Spleen (tissue), 11 donors: ENCODE measurements around the gene TECTA. TPM values are rescaled to one million over a fixed set of nuclear protein-coding genes. Genes with fewer than 3 reads are reported as not detected.

Experiments
- DNase-seq: peaks from one replicate; pipeline ENCODE4 v3.0.0-alpha.2; 2020
- H3K27ac ChIP-seq, 8 donors: fragments of 200-600 bp; sonication (generic) in 7 of 8; 1 replicate in 4 of 8; 2 replicates in 4 of 8; pipeline versions ENCODE4 v1.5.0 to v1.8.0; 2016 to 2021; ENCODE audit warnings: inconsistent platforms in 4 of 8, mild to moderate bottlenecking in 4 of 8, moderate library complexity in 1 of 8
- H3K27me3 ChIP-seq, 7 donors: fragments of 200-600 bp; sonication (generic) in 6 of 7; replicated peaks in 1 of 7; 1 replicate in 4 of 7; 2 replicates in 3 of 7; pipeline versions ENCODE4 v1.5.0 to v1.8.0; 2016 to 2021; ENCODE audit warnings: inconsistent platforms in 3 of 7, mild to moderate bottlenecking in 1 of 7
- H3K36me3 ChIP-seq, 6 donors: fragments of 200-600 bp; sonication (generic) in 5 of 6; 1 replicate in 4 of 6; 2 replicates in 2 of 6; pipeline versions ENCODE4 v1.5.0 to v1.8.0; 2016 to 2021; ENCODE audit warnings: inconsistent platforms in 2 of 6
- H3K4me1 ChIP-seq, 6 donors: fragments of 200-600 bp; sonication (generic) in 5 of 6; 1 replicate in 3 of 6; 2 replicates in 3 of 6; pipeline versions ENCODE4 v1.5.0 to v1.8.0; 2016 to 2021; ENCODE audit warnings: inconsistent platforms in 3 of 6
- H3K4me3 ChIP-seq, 8 donors: fragments of 200-600 bp; sonication (generic) in 7 of 8; 1 replicate in 4 of 8; 2 replicates in 4 of 8; pipeline versions ENCODE4 v1.5.0 to v1.8.0; 2016 to 2021; ENCODE audit warnings: inconsistent platforms in 4 of 8, mild to moderate bottlenecking in 4 of 8, moderate library complexity in 2 of 8
- H3K9me3 ChIP-seq, 8 donors: fragments of 200-600 bp; sonication (generic) in 7 of 8; 1 replicate in 4 of 8; 2 replicates in 4 of 8; pipeline versions ENCODE4 v1.5.0 to v1.8.0; 2016 to 2021; ENCODE audit warnings: inconsistent platforms in 4 of 8
- POLR2A ChIP-seq, 3 donors: fragments of 450-650 bp; IDR thresholded peaks; one replicate each; pipeline ENCODE4 v1.5.1; 2017; ENCODE audit warnings: antibody characterized with exemption in 3 of 3, mild to moderate bottlenecking in 1 of 3
- POLR2AphosphoS5 ChIP-seq, 3 donors: sonication (generic); formaldehyde crosslinking; IDR thresholded peaks; one replicate each; pipeline ENCODE4 v1.5.1; 2017; ENCODE audit warnings: antibody characterized with exemption in 3 of 3
- WGBS, 5 donors: extraction: QIAGEN DNeasy Blood & Tissue Kit in 3 of 5; methylation state at CpG; one replicate each; pipeline versions ENCODE4 v1.1.5 to v1.1.7; 2013 to 2018; 5-methylcytosine and 5-hydroxymethylcytosine counted together
- intact Hi-C: fragments of 100-400 bp; cut with DNase I; formaldehyde crosslinking; loops from one replicate; pipeline ENCODE4 v1.15.0; 2023; ENCODE audit warnings: low total_unique reads
- polyA plus RNA-seq, 3 donors: library from polyadenylated mRNA; stranded (reverse); fragments of 200-250 nt; gene quantifications; one replicate each; pipeline ENCODE4 v1.2.1, GENCODE V29; 2013
- total RNA-seq, 7 donors: library from RNA; depleted of rRNA in 3 of 7; stranded (reverse); fragments of >200 nt in 3 of 7; fragmentation: NEBNext Ultra II Directional in 4 of 7; extraction: Animal tissue kit (Norgen Biotek cat#: 25700) in 4 of 7; gene quantifications; one replicate each; pipeline versions ENCODE4 v1.1.0 to v1.2.1, GENCODE V29; 2016 to 2021
- TF ChIP-seq, protein P1 (sequence below), 11 experiments: fragments of 200-600 bp in 7 of 11; fragments of 450-650 bp in 4 of 11; sonication (generic) in 4 of 11; IDR thresholded peaks in 8 of 11; conservative IDR thresholded peaks in 3 of 11; 1 replicate in 7 of 11; 2 replicates in 4 of 11; pipeline versions ENCODE4 v1.4.0 to v1.8.0; 2016 to 2021; ENCODE audit warnings: antibody characterized with exemption in 11 of 11, inconsistent platforms in 4 of 11, mild to moderate bottlenecking in 1 of 11
- donor health status: healthy with polysubstance abuse.
- donor health status: DM: no; HTN: no; CAD: no; lungs with moderate emphysema.
- donor health status: DM: no; HTN: no; CAD: no.
- donor health status: Bipolar disorder and iron deficiency.
- donor health status: healthy.
- donor health status: DM: no; HTN: no; CAD: no.
- donor health status: DM: yes; HTN: yes; CAD: no.

Gene TECTA
- total and polyA plus RNA-seq, 10 donors: 0.15 to 3.3 (median 0.81) TPM

DNA sequence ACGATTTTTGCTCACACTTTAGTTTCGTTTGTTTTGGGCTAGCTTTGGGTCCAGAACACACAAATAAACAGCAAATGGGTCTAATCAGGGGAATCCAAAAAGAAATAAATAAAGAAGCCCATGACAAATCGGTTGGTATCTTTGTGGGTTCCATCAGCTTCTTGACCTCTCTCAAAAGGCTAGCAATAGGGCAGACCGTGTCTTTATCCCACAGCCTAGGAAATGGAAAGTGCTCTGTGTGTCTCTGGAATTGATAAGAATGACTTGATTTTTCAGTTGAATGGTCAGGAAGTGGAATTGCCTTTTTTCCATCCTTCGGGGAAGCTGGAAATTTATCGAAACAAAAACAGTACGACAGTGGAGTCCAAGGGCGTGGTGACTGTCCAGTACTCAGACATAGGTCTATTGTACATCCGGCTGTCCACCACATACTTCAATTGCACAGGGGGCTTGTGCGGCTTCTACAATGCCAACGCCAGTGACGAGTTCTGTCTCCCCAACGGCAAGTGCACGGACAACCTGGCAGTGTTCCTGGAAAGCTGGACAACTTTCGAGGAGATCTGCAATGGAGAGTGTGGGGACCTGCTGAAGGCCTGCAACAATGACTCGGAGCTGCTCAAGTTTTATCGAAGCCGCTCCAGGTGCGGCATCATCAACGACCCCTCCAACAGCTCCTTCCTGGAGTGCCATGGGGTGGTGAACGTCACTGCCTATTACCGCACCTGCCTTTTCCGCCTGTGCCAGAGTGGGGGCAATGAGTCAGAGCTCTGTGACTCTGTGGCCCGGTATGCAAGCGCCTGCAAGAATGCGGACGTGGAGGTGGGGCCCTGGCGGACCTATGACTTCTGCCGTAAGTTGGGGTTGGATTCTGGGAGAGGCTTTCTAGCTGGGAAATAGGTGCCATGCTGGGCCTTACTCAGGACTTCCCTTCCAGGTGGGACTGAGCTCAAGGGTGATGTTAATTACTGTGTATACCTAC lies 28.6 kb downstream of the TECTA start:
- intact Hi-C loops: no loop called here
- no peak for DNase-seq
- TF ChIP-seq POLR2AphosphoS5 (IDR thresholded peaks at IDR 0.05) (no peak), POLR2A (IDR thresholded peaks at IDR 0.05) (no peak)
- TF ChIP-seq, protein P1, sequence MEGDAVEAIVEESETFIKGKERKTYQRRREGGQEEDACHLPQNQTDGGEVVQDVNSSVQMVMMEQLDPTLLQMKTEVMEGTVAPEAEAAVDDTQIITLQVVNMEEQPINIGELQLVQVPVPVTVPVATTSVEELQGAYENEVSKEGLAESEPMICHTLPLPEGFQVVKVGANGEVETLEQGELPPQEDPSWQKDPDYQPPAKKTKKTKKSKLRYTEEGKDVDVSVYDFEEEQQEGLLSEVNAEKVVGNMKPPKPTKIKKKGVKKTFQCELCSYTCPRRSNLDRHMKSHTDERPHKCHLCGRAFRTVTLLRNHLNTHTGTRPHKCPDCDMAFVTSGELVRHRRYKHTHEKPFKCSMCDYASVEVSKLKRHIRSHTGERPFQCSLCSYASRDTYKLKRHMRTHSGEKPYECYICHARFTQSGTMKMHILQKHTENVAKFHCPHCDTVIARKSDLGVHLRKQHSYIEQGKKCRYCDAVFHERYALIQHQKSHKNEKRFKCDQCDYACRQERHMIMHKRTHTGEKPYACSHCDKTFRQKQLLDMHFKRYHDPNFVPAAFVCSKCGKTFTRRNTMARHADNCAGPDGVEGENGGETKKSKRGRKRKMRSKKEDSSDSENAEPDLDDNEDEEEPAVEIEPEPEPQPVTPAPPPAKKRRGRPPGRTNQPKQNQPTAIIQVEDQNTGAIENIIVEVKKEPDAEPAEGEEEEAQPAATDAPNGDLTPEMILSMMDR (IDR thresholded peaks at IDR 0.05 in 8 of 11, conservative IDR thresholded peaks at IDR 0.05 in 3 of 11): no peak
- no peak overlapping the region for H3K4me3 ChIP-seq
- WGBS, 5 donors: 92 to 95% (median 94%) methylated on average over 29 of the region's 29 CpGs
- no peaks in the 10 kb centered on the region for H3K27me3 ChIP-seq
- no peaks in the 10 kb centered on the region for H3K36me3 ChIP-seq
- H3K9me3 ChIP-seq: no peaks in the 10 kb centered on the region
- no peak overlapping the region for H3K27ac ChIP-seq
- H3K4me1 ChIP-seq: no peaks in the 10 kb centered on the region

DNA sequence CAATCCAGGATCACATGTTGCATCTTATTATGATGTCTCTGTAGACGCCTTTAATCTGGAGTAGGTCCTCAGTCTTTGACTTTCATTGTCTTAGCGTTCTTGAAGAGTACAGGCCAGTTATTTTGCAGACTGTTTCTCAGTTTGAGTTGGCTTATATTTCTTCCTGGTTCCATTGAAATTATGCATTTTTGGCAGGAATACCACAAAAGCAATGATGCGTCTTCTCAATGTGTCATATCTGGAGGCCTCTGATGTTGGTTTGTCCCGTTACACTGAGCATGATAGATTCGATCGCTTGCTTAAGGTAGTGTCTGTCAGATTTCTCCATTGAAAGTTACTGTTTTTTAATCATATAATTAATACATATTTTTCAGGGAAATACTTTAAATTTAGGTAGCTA lies 30.6 kb downstream of the TECTA start:
- Histone ChIP-seq H3K4me1 (no peaks in the 10 kb centered on the region), H3K27me3 (no peaks in the 10 kb centered on the region), H3K27ac (no peak overlapping the region), H3K4me3 (no peak overlapping the region), H3K9me3 (no peaks in the 10 kb centered on the region), H3K36me3 (no peaks in the 10 kb centered on the region)
- intact Hi-C loops: no loop called here
- TF ChIP-seq POLR2AphosphoS5 (IDR thresholded peaks at IDR 0.05) (no peak), POLR2A (IDR thresholded peaks at IDR 0.05) (no peak)
- TF ChIP-seq, protein P1 (IDR thresholded peaks at IDR 0.05 in 8 of 11, conservative IDR thresholded peaks at IDR 0.05 in 3 of 11): no peak
- WGBS, 5 donors: 93 to 97% (median 95%) methylated on average over 6 of the region's 6 CpGs
- DNase-seq: no peak

GRCh38 chr11:121132211-121132976 lies 31.4 kb downstream of the TECTA start:
- intact Hi-C loops: no loop called here
- no peaks in the 10 kb centered on the region for H3K36me3 ChIP-seq
- WGBS, 5 donors: 72 to 92% (median 89%) methylated on average over 13 of the region's 13 CpGs
- H3K27ac ChIP-seq: no peak overlapping the region
- no peaks in the 10 kb centered on the region for H3K9me3 ChIP-seq
- TF ChIP-seq POLR2A (IDR thresholded peaks at IDR 0.05): no peak
- TF ChIP-seq, protein P1 (IDR thresholded peaks at IDR 0.05 in 8 of 11, conservative IDR thresholded peaks at IDR 0.05 in 3 of 11): no peak
- no peak for TF ChIP-seq POLR2AphosphoS5 (IDR thresholded peaks at IDR 0.05)
- no peak overlapping the region for H3K4me3 ChIP-seq
- H3K4me1 ChIP-seq: no peaks in the 10 kb centered on the region
- H3K27me3 ChIP-seq: no peaks in the 10 kb centered on the region
- no peak for DNase-seq
